Smooth muscle cell (in vitro differentiated cells): ENCODE measurements around the gene SALL1. TPM values are rescaled to one million over a fixed set of nuclear protein-coding genes. Genes with fewer than 3 reads are reported as not detected.

ENCODE experiments used
- DNase-seq: peaks from one replicate; lab custom pipeline; 2025; ENCODE audit not compliant: unreplicated experiment; lab: John Stamatoyannopoulos, UW
- H2AFZ ChIP-seq: fragments of 200-600 bp; sonication (generic); 2 replicates; pipeline ENCODE4 v1.6.0; 2016; ENCODE audit warnings: antibody characterized with exemption, low read depth, mild to moderate bottlenecking
- H3F3A ChIP-seq: fragments of 200-600 bp; sonication (generic); 2 replicates; pipeline ENCODE4 v1.6.0; 2017; ENCODE audit warnings: antibody characterized with exemption, low read depth
- H3K27ac ChIP-seq: fragments of 200-600 bp; sonication (generic); 2 replicates; pipeline ENCODE4 v1.5.1; 2016; ENCODE audit warnings: low read depth, mild to moderate bottlenecking
- H3K27me3 ChIP-seq: fragments of 200-600 bp; sonication (generic); 2 replicates; pipeline ENCODE4 v1.6.1; 2016; ENCODE audit warnings: low read depth, mild to moderate bottlenecking
- H3K36me3 ChIP-seq: fragments of 200-600 bp; sonication (generic); 2 replicates; pipeline ENCODE4 v1.5.1; 2016; ENCODE audit warnings: low read depth
- H3K4me1 ChIP-seq: fragments of 200-600 bp; sonication (generic); 2 replicates; pipeline ENCODE4 v1.5.1; 2016; ENCODE audit warnings: low read depth
- H3K4me2 ChIP-seq: fragments of 200-600 bp; sonication (generic); 2 replicates; pipeline ENCODE4 v1.6.0; 2016; ENCODE audit warnings: mild to moderate bottlenecking
- H3K4me3 ChIP-seq: fragments of 200-600 bp; sonication (generic); 2 replicates; pipeline ENCODE4 v1.5.1; 2016; ENCODE audit warnings: mild to moderate bottlenecking
- H3K79me2 ChIP-seq: fragments of 200-600 bp; sonication (generic); 2 replicates; pipeline ENCODE4 v1.6.0; 2016; ENCODE audit warnings: low read depth, mild to moderate bottlenecking
- H3K9ac ChIP-seq: fragments of 200-600 bp; sonication (generic); 2 replicates; pipeline ENCODE4 v1.6.0; 2016; ENCODE audit warnings: low read depth
- H3K9me3 ChIP-seq: fragments of 200-600 bp; sonication (generic); replicated peaks from 2 replicates; pipeline ENCODE4 v1.5.1; 2016; ENCODE audit warnings: low read depth
- H4K20me1 ChIP-seq: fragments of 200-600 bp; sonication (generic); 2 replicates; pipeline ENCODE4 v1.6.0; 2016; ENCODE audit warnings: low read depth
- WGBS: methylation state at CpG from one replicate; pipeline ENCODE4 v1.1.7; 2016; ENCODE audit warnings: low lambda C conversion rate; 5-methylcytosine and 5-hydroxymethylcytosine counted together
- polyA plus RNA-seq: library from polyadenylated mRNA; unstranded; fragments of >200 nt; fragmentation: Nextera tagmentation; extraction: Ambion mirVana; gene quantifications from 2 replicates; pipeline ENCODE4 v1.2.1, GENCODE V29; 2016
- total RNA-seq: library from RNA; depleted of rRNA; stranded (reverse); fragments of >200 nt; gene quantifications from 2 replicates; pipeline ENCODE4 v1.2.3, GENCODE V29; 2014
- TF ChIP-seq, protein P1 (sequence below): fragments of 200-600 bp; sonication (generic); IDR thresholded peaks from 2 replicates; pipeline ENCODE4 v1.5.1; 2017; ENCODE audit warnings: borderline replicate concordance, mild to moderate bottlenecking, antibody characterized with exemption; ENCODE audit not compliant: insufficient read depth, poor library complexity, severe bottlenecking

The SALL1 gene
- total and polyA plus RNA-seq, 2 experiments from 2014 or later: 1.6 to 6.2 TPM

DNA sequence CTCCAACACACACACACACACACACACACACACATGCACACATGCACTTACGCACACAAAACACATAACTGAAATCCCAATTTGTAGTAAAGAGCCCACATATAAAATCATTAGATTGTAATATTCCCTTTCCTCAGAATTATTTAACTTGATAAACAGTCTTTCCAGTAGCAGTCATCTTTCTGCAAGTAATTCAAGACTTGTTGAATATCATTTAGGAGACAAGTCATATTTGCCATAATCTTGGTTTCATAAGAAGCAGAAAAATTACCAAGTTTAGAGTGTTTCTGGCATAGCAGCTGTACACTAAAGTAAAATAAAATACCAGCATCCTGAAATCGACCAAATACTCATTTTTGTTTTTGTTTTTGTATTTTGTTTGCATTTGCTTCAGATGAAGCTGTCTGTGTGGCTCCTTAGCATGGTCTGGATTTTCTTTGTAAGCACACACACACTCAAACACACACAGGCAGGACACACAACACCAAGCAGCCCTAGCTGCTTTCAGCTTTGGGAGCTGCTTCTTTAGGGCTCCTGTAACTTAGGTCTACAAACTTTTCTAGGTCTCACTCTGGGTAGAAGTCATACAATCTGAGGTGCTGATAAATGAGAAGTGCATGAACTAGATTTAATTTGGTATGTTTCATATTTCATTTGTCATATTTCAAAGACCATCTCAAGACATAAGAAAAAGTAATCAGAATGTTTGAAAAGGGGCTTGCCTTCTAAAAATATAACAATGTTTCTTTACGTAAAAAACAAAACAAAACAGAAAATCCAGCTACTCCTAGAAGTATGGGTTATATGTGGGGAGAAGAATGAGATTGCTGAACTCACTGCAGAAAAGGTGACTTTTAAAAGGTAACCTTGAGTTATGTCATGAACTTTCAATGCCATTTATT, 3.0 kb downstream of the SALL1 start:
- Histone ChIP-seq H3K9me3 (no peaks in the 10 kb centered on the region), H2AFZ (peak overlapping the region; percentile 33), H3K4me1 (peaks cover 51% of the 10 kb centered on the region), H3K27me3 (peaks cover 13% of the 10 kb centered on the region), H3K27ac (no peak overlapping the region), H3K4me3 (peak overlapping the region; percentile 76), H3K4me2 (peak overlapping the region; percentile 90), H3F3A (no peaks in the 10 kb centered on the region), H4K20me1 (no peaks in the 10 kb centered on the region), H3K9ac (no peak overlapping the region), H3K36me3 (no peaks in the 10 kb centered on the region), H3K79me2 (peaks cover 69% of the 10 kb centered on the region)
- WGBS: 72% methylated on average over 3 of the region's 3 CpGs
- no peak for DNase-seq
- TF ChIP-seq, protein P1, sequence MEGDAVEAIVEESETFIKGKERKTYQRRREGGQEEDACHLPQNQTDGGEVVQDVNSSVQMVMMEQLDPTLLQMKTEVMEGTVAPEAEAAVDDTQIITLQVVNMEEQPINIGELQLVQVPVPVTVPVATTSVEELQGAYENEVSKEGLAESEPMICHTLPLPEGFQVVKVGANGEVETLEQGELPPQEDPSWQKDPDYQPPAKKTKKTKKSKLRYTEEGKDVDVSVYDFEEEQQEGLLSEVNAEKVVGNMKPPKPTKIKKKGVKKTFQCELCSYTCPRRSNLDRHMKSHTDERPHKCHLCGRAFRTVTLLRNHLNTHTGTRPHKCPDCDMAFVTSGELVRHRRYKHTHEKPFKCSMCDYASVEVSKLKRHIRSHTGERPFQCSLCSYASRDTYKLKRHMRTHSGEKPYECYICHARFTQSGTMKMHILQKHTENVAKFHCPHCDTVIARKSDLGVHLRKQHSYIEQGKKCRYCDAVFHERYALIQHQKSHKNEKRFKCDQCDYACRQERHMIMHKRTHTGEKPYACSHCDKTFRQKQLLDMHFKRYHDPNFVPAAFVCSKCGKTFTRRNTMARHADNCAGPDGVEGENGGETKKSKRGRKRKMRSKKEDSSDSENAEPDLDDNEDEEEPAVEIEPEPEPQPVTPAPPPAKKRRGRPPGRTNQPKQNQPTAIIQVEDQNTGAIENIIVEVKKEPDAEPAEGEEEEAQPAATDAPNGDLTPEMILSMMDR: no peak

DNA sequence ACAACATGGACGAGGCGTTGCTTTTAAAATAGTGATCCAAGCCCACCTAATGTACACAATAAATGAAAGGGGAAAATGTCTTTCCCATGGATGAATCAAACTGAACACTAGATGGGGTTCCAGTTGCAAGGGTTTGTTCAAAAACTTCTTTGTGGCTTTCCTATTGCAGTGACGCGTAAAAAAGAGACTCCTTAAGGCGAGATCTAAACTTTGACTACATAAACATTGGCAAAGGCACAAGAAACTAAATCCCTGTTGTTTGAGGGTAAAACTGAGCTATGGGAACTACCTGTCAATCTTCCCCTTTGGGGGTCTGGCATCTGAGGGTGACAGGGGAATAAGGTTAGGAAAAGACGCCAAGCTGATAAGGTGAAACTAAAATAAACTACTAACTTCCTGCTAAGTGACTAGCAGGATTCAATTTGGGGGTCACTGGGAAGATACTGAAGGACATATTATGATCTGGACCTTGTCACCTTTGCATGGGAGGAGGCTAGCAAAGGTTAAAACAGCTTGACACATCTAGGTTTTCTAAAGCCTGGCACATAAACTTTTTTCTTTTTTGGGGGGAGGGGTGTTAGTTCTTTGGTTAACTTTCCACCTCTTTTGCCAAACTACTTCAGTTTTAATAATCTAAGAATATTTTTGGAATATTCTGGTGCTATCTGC, 4.7 kb downstream of the SALL1 start:
- Histone ChIP-seq H3K9ac (no peak overlapping the region), H3K27ac (no peak overlapping the region), H3K4me3 (peak overlapping the region; percentile 42), H3K79me2 (peaks cover 71% of the 10 kb centered on the region), H3K4me1 (peaks cover 57% of the 10 kb centered on the region), H4K20me1 (no peaks in the 10 kb centered on the region), H3K9me3 (no peaks in the 10 kb centered on the region), H3K27me3 (peaks cover 8% of the 10 kb centered on the region), H3K4me2 (peak overlapping the region; percentile 87), H2AFZ (peak overlapping the region; percentile 75), H3K36me3 (no peaks in the 10 kb centered on the region), H3F3A (no peaks in the 10 kb centered on the region)
- no peak for DNase-seq
- TF ChIP-seq, protein P1: peak; percentile 51
- WGBS: 29% methylated on average over 6 of the region's 6 CpGs

DNA sequence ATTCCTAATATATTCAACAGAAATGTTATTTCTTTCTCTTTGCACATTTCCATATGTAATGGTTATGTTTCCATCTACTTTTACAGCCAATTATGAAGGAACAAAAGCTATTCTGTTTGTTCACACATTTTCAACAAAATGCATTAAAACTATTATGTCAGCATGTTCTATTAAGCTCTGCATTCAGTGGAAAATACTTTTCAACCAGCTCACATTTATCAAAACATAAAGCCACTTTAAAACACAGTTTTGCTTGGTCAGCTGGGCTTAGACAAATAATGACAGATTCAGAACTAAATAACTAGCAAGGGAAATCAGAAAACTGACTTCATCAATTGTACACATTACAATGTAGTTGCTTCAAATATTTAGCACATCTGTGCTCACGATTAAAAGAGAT, 6.9 kb downstream of the SALL1 start:
- Histone ChIP-seq H3K9ac (no peak overlapping the region), H3K4me2 (no peak overlapping the region), H3K27me3 (peaks cover under 1% of the 10 kb centered on the region), H3K9me3 (no peaks in the 10 kb centered on the region), H4K20me1 (no peaks in the 10 kb centered on the region), H3K4me3 (no peak overlapping the region), H3K79me2 (peaks cover 58% of the 10 kb centered on the region), H2AFZ (no peak overlapping the region), H3K4me1 (peaks cover 57% of the 10 kb centered on the region), H3K27ac (no peak overlapping the region), H3F3A (no peaks in the 10 kb centered on the region), H3K36me3 (no peaks in the 10 kb centered on the region)
- DNase-seq: no peak
- TF ChIP-seq, protein P1: no peak
- WGBS: 92% methylated on average over 1 of the region's 1 CpG
